GM23338 (cell line): ENCODE data around the gene KCNQ5. TPM values are rescaled to one million over a fixed set of nuclear protein-coding genes. Genes with fewer than 3 reads are reported as not detected.

Experiments used
- ATAC-seq: fragments of 200-7000 bp; cut with Tn5 transposase; 3 replicates; pipeline ENCODE4 v1.9.1; 2020
- DNase-seq: peaks from one replicate; pipeline ENCODE4 v3.0.0-alpha.2; 2015; ENCODE audit warnings: low spot score
- H2AFZ ChIP-seq: fragments of 200-600 bp; sonication (generic); 2 replicates; pipeline ENCODE4 v1.8.0; 2016; ENCODE audit warnings: antibody characterized with exemption, mild to moderate bottlenecking, moderate library complexity
- H3F3A ChIP-seq: fragments of 200-600 bp; sonication (generic); replicated peaks from 2 replicates; pipeline ENCODE4 v1.8.0; 2017; ENCODE audit warnings: antibody characterized with exemption, mixed run types, low read depth
- H3K27ac ChIP-seq: fragments of 200-600 bp; sonication (generic); 2 replicates; pipeline ENCODE4 v1.6.1; 2016; ENCODE audit warnings: low read depth
- H3K27me3 ChIP-seq: fragments of 200-600 bp; sonication (generic); 2 replicates; pipeline ENCODE4 v1.8.0; 2016; ENCODE audit warnings: mild to moderate bottlenecking, mixed run types, moderate library complexity; ENCODE audit not compliant: insufficient read depth
- H3K36me3 ChIP-seq: fragments of 200-600 bp; sonication (generic); 2 replicates; pipeline ENCODE4 v1.8.0; 2016; ENCODE audit warnings: mild to moderate bottlenecking; ENCODE audit not compliant: insufficient read depth
- H3K4me1 ChIP-seq: fragments of 200-600 bp; sonication (generic); 2 replicates; pipeline ENCODE4 v1.8.0; 2016; ENCODE audit warnings: mild to moderate bottlenecking, moderate library complexity; ENCODE audit not compliant: insufficient read depth
- H3K4me2 ChIP-seq: fragments of 200-600 bp; sonication (generic); 2 replicates; pipeline ENCODE4 v1.7.1; 2017; ENCODE audit warnings: mixed run types
- H3K4me3 ChIP-seq: fragments of 200-600 bp; sonication (generic); 2 replicates; pipeline ENCODE4 v1.6.1; 2016; ENCODE audit warnings: mixed run types
- H3K79me2 ChIP-seq: fragments of 200-600 bp; sonication (generic); replicated peaks from 2 replicates; pipeline ENCODE4 v1.8.0; 2017; ENCODE audit warnings: mild to moderate bottlenecking; ENCODE audit not compliant: insufficient read depth
- H3K9me2 ChIP-seq: fragments of 200-600 bp; sonication (generic); 2 replicates; pipeline ENCODE4 v1.8.0; 2017; ENCODE audit not compliant: insufficient read depth
- H4K20me1 ChIP-seq: fragments of 200-600 bp; sonication (generic); replicated peaks from 2 replicates; pipeline ENCODE4 v1.8.0; 2017; ENCODE audit warnings: mild to moderate bottlenecking; ENCODE audit not compliant: insufficient read depth
- H3K27ac Mint-ChIP-seq: 2 replicates; pipeline ENCODE4 v1.8.0; 2020; ENCODE audit warnings: inconsistent platforms, mild to moderate bottlenecking, moderate library complexity, mixed read lengths
- H3K27me3 Mint-ChIP-seq: 3 replicates; pipeline ENCODE4 v1.8.0; 2022; ENCODE audit warnings: low read depth, mild to moderate bottlenecking, moderate library complexity, mixed read lengths, inconsistent platforms; ENCODE audit not compliant: insufficient read depth, poor library complexity
- H3K36me3 Mint-ChIP-seq: 3 replicates; pipeline ENCODE4 v1.8.0; 2021; ENCODE audit warnings: low read depth, mild to moderate bottlenecking, inconsistent platforms, moderate library complexity, mixed read lengths
- H3K4me1 Mint-ChIP-seq: 3 replicates; pipeline ENCODE4 v1.8.0; 2020; ENCODE audit warnings: mild to moderate bottlenecking, inconsistent platforms, mixed read lengths
- H3K4me3 Mint-ChIP-seq: 3 replicates; pipeline ENCODE4 v1.8.0; 2021; ENCODE audit warnings: moderate library complexity, mild to moderate bottlenecking, inconsistent platforms, mixed read lengths
- H3K9me3 Mint-ChIP-seq: 3 replicates; pipeline ENCODE4 v1.8.0; 2020; ENCODE audit warnings: moderate library complexity, mild to moderate bottlenecking, inconsistent platforms, mixed read lengths
- CREB1 ChIP-seq: fragments of 250-450 bp; sonication (Bioruptor Pico); IDR thresholded peaks from 2 replicates; pipeline ENCODE4 v1.5.0; 2020; ENCODE audit warnings: low read depth, mild to moderate bottlenecking, moderate library complexity
- CTCF ChIP-seq, 2 experiments: fragments of 200-600 bp in 1 of 2; sonication (generic) in 1 of 2; conservative IDR thresholded peaks; 2 replicates each; pipeline versions ENCODE4 v1.5.1 to v1.6.1; 2016 to 2017; ENCODE audit warnings: antibody characterized with exemption in 2 of 2, low read depth in 2 of 2, mild to moderate bottlenecking in 2 of 2, moderate library complexity in 1 of 2
- EZH2 ChIP-seq: fragments of 200-600 bp; sonication (generic); IDR thresholded peaks from one replicate; pipeline ENCODE4 v1.8.0; 2017; ENCODE audit warnings: antibody characterized with exemption, mild to moderate bottlenecking, low read depth; ENCODE audit not compliant: unreplicated experiment
- EZH2phosphoT487 ChIP-seq: fragments of 200-600 bp; sonication (generic); IDR thresholded peaks from one replicate; pipeline ENCODE4 v1.8.1; 2018; ENCODE audit warnings: antibody characterized with exemption; ENCODE audit not compliant: unreplicated experiment
- JUNB ChIP-seq: IDR thresholded peaks from one replicate; pipeline ENCODE4 v1.6.1; 2016; ENCODE audit warnings: antibody characterized with exemption; ENCODE audit not compliant: unreplicated experiment
- NANOG ChIP-seq: IDR thresholded peaks from 2 replicates; pipeline ENCODE4 v1.6.1; 2016; ENCODE audit warnings: antibody characterized with exemption, borderline replicate concordance
- POLR2AphosphoS5 ChIP-seq: IDR thresholded peaks from 2 replicates; pipeline ENCODE4 v1.6.1; 2016; ENCODE audit warnings: antibody characterized with exemption, low read depth
- REST ChIP-seq: IDR thresholded peaks from one replicate; pipeline ENCODE4 v1.6.1; 2018; ENCODE audit warnings: antibody characterized with exemption; ENCODE audit not compliant: unreplicated experiment
- STAT1 ChIP-seq: IDR thresholded peaks from one replicate; pipeline ENCODE4 v1.6.1; 2016; ENCODE audit warnings: antibody characterized with exemption; ENCODE audit not compliant: unreplicated experiment
- ZNF114 ChIP-seq: fragments of 250-450 bp; sonication (Bioruptor Pico); IDR thresholded peaks from 2 replicates; pipeline ENCODE4 v1.5.0; 2020; ENCODE audit warnings: mild to moderate bottlenecking, moderate library complexity
- ZNF331 ChIP-seq: fragments of 250-450 bp; sonication (Bioruptor Pico); IDR thresholded peaks from 2 replicates; pipeline ENCODE4 v1.5.0; 2020; ENCODE audit warnings: low read depth, mild to moderate bottlenecking, moderate library complexity
- ZNF462 ChIP-seq: fragments of 250-450 bp; sonication (Bioruptor Pico); IDR thresholded peaks from 2 replicates; pipeline ENCODE4 v1.5.0; 2020; ENCODE audit warnings: mild to moderate bottlenecking, moderate library complexity
- polyA plus RNA-seq: library from polyadenylated mRNA; unstranded; fragments of >200 nt; fragmentation: Nextera tagmentation; extraction: Ambion mirVana; gene quantifications from 2 replicates; pipeline ENCODE4 v1.2.1, GENCODE V29; 2016
- total RNA-seq: library from RNA; depleted of rRNA; stranded (reverse); fragments of >200 nt; shearing (Covaris generic); gene quantifications from 2 replicates; pipeline ENCODE4 v1.2.3, GENCODE V29; 2014
- TF ChIP-seq, protein P1 (sequence below): IDR thresholded peaks from 2 replicates; pipeline ENCODE4 v1.6.1; 2016; ENCODE audit warnings: antibody characterized with exemption

Gene KCNQ5
- total and polyA plus RNA-seq, 2 experiments from 2014 or later, result 0.68 to 0.87 TPM

GRCh38 chr6:72925136-72925535 lies 303.3 kb downstream of the KCNQ5 start:
- no peaks in the 10 kb centered on the region for H3K36me3 ChIP-seq

More at GRCh38 chr6:72925136-72925535, 303.3 kb downstream of the KCNQ5 start:
- Histone ChIP-seq H3K4me1 (no peaks in the 10 kb centered on the region), H3K4me3 (no peak overlapping the region), H2AFZ (no peak overlapping the region), H4K20me1 (no peaks in the 10 kb centered on the region), H3K27ac (no peak overlapping the region), H3K27me3 (no peaks in the 10 kb centered on the region), H3K79me2 (no peaks in the 10 kb centered on the region), H3K4me2 (no peak overlapping the region), H3F3A (no peaks in the 10 kb centered on the region), H3K9me2 (no peaks in the 10 kb centered on the region)
- DNase-seq, result no peak
- Mint-ChIP-seq H3K27ac (no peak overlapping the region), H3K4me3 (no peak overlapping the region), H3K4me1 (no peaks in the 10 kb centered on the region), H3K9me3 (no peaks in the 10 kb centered on the region), H3K27me3 (no peaks in the 10 kb centered on the region), H3K36me3 (no peaks in the 10 kb centered on the region)
- ATAC-seq, result no peak
- TF ChIP-seq EZH2phosphoT487 (no peak), ZNF462 (CRISPR knock-in tag) (no peak), REST (no peak), NANOG (no peak), JUNB (no peak), CREB1 (CRISPR knock-in tag) (no peak), CTCF (conservative IDR thresholded peaks at IDR 0.05; ENCODE audit: low read depth in 2 of 2) (no peak), EZH2 (no peak), ZNF114 (CRISPR knock-in tag) (no peak), POLR2AphosphoS5 (no peak), ZNF331 (no peak), STAT1 (no peak)
- TF ChIP-seq, protein P1, sequence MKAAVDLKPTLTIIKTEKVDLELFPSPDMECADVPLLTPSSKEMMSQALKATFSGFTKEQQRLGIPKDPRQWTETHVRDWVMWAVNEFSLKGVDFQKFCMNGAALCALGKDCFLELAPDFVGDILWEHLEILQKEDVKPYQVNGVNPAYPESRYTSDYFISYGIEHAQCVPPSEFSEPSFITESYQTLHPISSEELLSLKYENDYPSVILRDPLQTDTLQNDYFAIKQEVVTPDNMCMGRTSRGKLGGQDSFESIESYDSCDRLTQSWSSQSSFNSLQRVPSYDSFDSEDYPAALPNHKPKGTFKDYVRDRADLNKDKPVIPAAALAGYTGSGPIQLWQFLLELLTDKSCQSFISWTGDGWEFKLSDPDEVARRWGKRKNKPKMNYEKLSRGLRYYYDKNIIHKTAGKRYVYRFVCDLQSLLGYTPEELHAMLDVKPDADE, result no peak
